HepG2 (cell line): ENCODE data around the gene IL17RC. TPM values are rescaled to one million over a fixed set of nuclear protein-coding genes. Genes with fewer than 3 reads are reported as not detected.

Source experiments
- CHCHD3 ChIP-seq: sonication (generic); formaldehyde crosslinking; IDR thresholded peaks from 2 replicates; pipeline ENCODE4 v1.8.0; 2022; ENCODE audit warnings: mild to moderate bottlenecking, missing genetic modification reagents, moderate library complexity
- HHEX ChIP-seq: IDR thresholded peaks from 2 replicates; pipeline ENCODE4 v1.6.1; 2016; ENCODE audit warnings: control low read depth
- NONO ChIP-seq, 2 experiments: fragments of 450-650 bp in 1 of 2; sonication (generic) in 1 of 2; formaldehyde crosslinking in 1 of 2; IDR thresholded peaks in 1 of 2; conservative IDR thresholded peaks in 1 of 2; 2 replicates each; pipeline versions ENCODE4 v1.6.1 to v1.8.0; 2017 to 2022; ENCODE audit warnings: mild to moderate bottlenecking in 1 of 2, missing genetic modification reagents in 1 of 2, moderate library complexity in 1 of 2
- NR3C1 ChIP-seq: sonication (generic); formaldehyde crosslinking; IDR thresholded peaks from 2 replicates; pipeline ENCODE4 v1.4.0; 2020; ENCODE audit warnings: missing genetic modification reagents
- PBX2 ChIP-seq: IDR thresholded peaks from 2 replicates; pipeline ENCODE4 v1.6.1; 2016; ENCODE audit warnings: control low read depth
- PBX3 ChIP-seq: sonication (generic); formaldehyde crosslinking; IDR thresholded peaks from 2 replicates; pipeline ENCODE4 v1.8.1; 2023; ENCODE audit warnings: missing genetic modification reagents, inconsistent platforms, borderline replicate concordance
- REL ChIP-seq: sonication (generic); formaldehyde crosslinking; conservative IDR thresholded peaks from 2 replicates; pipeline ENCODE4 v1.8.0; 2022; ENCODE audit warnings: mild to moderate bottlenecking, missing genetic modification reagents, moderate library complexity
- REPIN1 ChIP-seq: sonication (generic); formaldehyde crosslinking; IDR thresholded peaks from 2 replicates; pipeline ENCODE4 v1.8.0; 2022; ENCODE audit warnings: missing genetic modification reagents, low read depth, mild to moderate bottlenecking, borderline replicate concordance
- SIN3B ChIP-seq: fragments of 150-350 bp; IDR thresholded peaks from 2 replicates; pipeline ENCODE4 v1.6.1; 2014; ENCODE audit warnings: low read length
- SMAD9 ChIP-seq: sonication (generic); formaldehyde crosslinking; IDR thresholded peaks from 2 replicates; pipeline ENCODE4 v1.5.1; 2020; ENCODE audit warnings: mild to moderate bottlenecking, missing genetic modification reagents
- TRIM22 ChIP-seq: fragments of 450-650 bp; IDR thresholded peaks from 2 replicates; pipeline ENCODE4 v1.6.1; 2017
- XRCC5 ChIP-seq: fragments of 200-400 bp; formaldehyde crosslinking; optimal IDR thresholded peaks from 2 replicates; pipeline ENCODE3; 2017; ENCODE audit warnings: mild to moderate bottlenecking, low read length
- ZNF230 ChIP-seq: sonication (generic); formaldehyde crosslinking; IDR thresholded peaks from 2 replicates; pipeline ENCODE4 v1.4.0; 2020; ENCODE audit warnings: mild to moderate bottlenecking, missing genetic modification reagents
- ZNF891 ChIP-seq: sonication (generic); formaldehyde crosslinking; IDR thresholded peaks from 2 replicates; pipeline ENCODE4 v1.5.0; 2020; ENCODE audit warnings: mild to moderate bottlenecking, missing genetic modification reagents
- polyA plus RNA-seq, 8 experiments: library from polyadenylated mRNA; depleted of rRNA in 3 of 8; stranded (reverse) in 7 of 8; unstranded in 1 of 8; fragments of >200 nt; fragmentation: Illumina TruSeq in 4 of 8; extraction: Trizol in 4 of 8; gene quantifications; 2 replicates each; pipeline versions ENCODE4 v1.2.1 to v1.2.3, GENCODE V29; 2011 to 2016; ENCODE audit warnings: low read depth in 4 of 8, missing spikeins in 1 of 8, mixed read lengths in 1 of 8; ENCODE audit not compliant: insufficient read depth in 1 of 8
- total RNA-seq, 5 experiments: library from RNA; depleted of rRNA; stranded (reverse); fragments of >200 nt; fragmentation: Illumina TruSeq; extraction: Trizol; gene quantifications; 2 replicates each; pipeline ENCODE4 v1.2.3, GENCODE V29; 2016; ENCODE audit warnings: low read depth in 1 of 5
- TF ChIP-seq, protein P1 (sequence below): sonication (generic); formaldehyde crosslinking; IDR thresholded peaks from 2 replicates; pipeline ENCODE4 v1.9.0; 2021; ENCODE audit warnings: missing genetic modification reagents, borderline replicate concordance
- TF ChIP-seq, protein P2 (sequence below): sonication (generic); formaldehyde crosslinking; IDR thresholded peaks from 2 replicates; pipeline ENCODE4 v1.9.0; 2021; ENCODE audit warnings: missing genetic modification reagents, mild to moderate bottlenecking, borderline replicate concordance
- TF ChIP-seq, protein P3 (sequence below): sonication (generic); formaldehyde crosslinking; IDR thresholded peaks from 2 replicates; pipeline ENCODE4 v1.8.1; 2022; ENCODE audit warnings: low read depth, mild to moderate bottlenecking, missing genetic modification reagents

IL17RC gene
- total and polyA plus RNA-seq, 2 of the 13 experiments (the other 11 are each of a cell fraction or from before 2014, with no cell fraction given) = 20.7 to 24.0 TPM

- TF ChIP-seq, protein P1, sequence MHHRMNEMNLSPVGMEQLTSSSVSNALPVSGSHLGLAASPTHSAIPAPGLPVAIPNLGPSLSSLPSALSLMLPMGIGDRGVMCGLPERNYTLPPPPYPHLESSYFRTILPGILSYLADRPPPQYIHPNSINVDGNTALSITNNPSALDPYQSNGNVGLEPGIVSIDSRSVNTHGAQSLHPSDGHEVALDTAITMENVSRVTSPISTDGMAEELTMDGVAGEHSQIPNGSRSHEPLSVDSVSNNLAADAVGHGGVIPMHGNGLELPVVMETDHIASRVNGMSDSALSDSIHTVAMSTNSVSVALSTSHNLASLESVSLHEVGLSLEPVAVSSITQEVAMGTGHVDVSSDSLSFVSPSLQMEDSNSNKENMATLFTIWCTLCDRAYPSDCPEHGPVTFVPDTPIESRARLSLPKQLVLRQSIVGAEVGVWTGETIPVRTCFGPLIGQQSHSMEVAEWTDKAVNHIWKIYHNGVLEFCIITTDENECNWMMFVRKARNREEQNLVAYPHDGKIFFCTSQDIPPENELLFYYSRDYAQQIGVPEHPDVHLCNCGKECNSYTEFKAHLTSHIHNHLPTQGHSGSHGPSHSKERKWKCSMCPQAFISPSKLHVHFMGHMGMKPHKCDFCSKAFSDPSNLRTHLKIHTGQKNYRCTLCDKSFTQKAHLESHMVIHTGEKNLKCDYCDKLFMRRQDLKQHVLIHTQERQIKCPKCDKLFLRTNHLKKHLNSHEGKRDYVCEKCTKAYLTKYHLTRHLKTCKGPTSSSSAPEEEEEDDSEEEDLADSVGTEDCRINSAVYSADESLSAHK = no peak
- no peak for TF ChIP-seq PBX2 (CRISPR knock-in tag)
- no peak for TF ChIP-seq REPIN1 (CRISPR knock-in tag)
- TF ChIP-seq ZNF891 (CRISPR knock-in tag) = no peak; the same call in 1 of the 2 replicates
- TF ChIP-seq NR3C1 = no peak
- TF ChIP-seq, protein P2, sequence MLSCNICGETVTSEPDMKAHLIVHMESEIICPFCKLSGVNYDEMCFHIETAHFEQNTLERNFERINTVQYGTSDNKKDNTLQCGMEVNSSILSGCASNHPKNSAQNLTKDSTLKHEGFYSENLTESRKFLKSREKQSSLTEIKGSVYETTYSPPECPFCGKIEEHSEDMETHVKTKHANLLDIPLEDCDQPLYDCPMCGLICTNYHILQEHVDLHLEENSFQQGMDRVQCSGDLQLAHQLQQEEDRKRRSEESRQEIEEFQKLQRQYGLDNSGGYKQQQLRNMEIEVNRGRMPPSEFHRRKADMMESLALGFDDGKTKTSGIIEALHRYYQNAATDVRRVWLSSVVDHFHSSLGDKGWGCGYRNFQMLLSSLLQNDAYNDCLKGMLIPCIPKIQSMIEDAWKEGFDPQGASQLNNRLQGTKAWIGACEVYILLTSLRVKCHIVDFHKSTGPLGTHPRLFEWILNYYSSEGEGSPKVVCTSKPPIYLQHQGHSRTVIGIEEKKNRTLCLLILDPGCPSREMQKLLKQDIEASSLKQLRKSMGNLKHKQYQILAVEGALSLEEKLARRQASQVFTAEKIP (CRISPR knock-in tag) = no peak
- TF ChIP-seq PBX3 (CRISPR knock-in tag) = no peak
- TF ChIP-seq SIN3B = no peak
- TF ChIP-seq REL (CRISPR knock-in tag) = no peak
- TF ChIP-seq CHCHD3 (CRISPR knock-in tag) = no peak
- TF ChIP-seq XRCC5 = peak; percentile 73
- TF ChIP-seq, protein P3, sequence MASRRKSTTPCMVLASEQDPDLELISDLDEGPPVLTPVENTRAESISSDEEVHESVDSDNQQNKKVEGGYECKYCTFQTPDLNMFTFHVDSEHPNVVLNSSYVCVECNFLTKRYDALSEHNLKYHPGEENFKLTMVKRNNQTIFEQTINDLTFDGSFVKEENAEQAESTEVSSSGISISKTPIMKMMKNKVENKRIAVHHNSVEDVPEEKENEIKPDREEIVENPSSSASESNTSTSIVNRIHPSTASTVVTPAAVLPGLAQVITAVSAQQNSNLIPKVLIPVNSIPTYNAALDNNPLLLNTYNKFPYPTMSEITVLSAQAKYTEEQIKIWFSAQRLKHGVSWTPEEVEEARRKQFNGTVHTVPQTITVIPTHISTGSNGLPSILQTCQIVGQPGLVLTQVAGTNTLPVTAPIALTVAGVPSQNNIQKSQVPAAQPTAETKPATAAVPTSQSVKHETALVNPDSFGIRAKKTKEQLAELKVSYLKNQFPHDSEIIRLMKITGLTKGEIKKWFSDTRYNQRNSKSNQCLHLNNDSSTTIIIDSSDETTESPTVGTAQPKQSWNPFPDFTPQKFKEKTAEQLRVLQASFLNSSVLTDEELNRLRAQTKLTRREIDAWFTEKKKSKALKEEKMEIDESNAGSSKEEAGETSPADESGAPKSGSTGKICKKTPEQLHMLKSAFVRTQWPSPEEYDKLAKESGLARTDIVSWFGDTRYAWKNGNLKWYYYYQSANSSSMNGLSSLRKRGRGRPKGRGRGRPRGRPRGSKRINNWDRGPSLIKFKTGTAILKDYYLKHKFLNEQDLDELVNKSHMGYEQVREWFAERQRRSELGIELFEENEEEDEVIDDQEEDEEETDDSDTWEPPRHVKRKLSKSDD (CRISPR knock-in tag) = no peak
- TF ChIP-seq ZNF230 = no peak
- no peak for TF ChIP-seq SMAD9
- no peak for TF ChIP-seq NONO (IDR thresholded peaks at IDR 0.05)
- peak; percentile 60; the same call in 1 of the 2 replicates for TF ChIP-seq NONO (CRISPR knock-in tag; conservative IDR thresholded peaks at IDR 0.05)
- no peak for TF ChIP-seq HHEX (CRISPR knock-in tag)
- TF ChIP-seq TRIM22 = no peak
Measured at GRCh38 chr3:9916734-9917680, at the start of gene IL17RC (continued).
